ENCODE results near the gene VTA1. TPM values are rescaled to one million over a fixed set of nuclear protein-coding genes. Genes with fewer than 3 reads are reported as not detected.

VTA1 gene
- polyA plus RNA-seq, 1 donor (not counting 4 experiments of a cell fraction or from before 2014, with no cell fraction given) = 97.4 TPM

DNA sequence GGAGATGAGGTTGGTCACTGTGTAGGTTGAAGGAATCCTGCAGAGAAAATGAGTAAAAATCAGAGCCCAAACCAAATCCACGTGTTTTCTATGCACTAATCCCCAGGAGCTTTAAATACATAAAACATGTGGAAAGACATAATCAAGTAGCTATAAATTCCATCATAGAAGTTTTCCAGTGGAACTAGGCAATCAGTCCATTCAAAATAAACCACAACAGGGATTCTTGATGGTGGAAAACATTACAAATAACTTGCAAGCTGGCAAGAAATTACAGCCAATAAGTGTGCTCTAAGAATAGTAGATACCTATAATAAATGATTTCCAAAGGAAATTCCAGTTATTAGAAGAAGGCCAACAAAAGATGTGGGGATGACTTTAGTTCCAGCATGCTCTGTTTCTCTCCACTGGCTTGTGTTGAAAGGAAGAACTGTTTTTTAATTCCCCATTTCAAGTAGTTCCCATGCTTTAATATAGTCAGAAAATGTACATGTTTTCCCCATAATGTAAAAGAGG, 104.9 kb downstream of the VTA1 start:
- H3K9me1 ChIP-seq (ENCODE audit: control insufficient read depth, extremely low read depth, insufficient read depth, low read length) = no peaks in the 10 kb centered on the region
- DNase-seq (ENCODE audit: low read depth, low spot score) (no peak), FAIRE-seq (no peak)
- no peaks in the 10 kb centered on the region for H3K27me3 ChIP-seq (ENCODE audit: control insufficient read depth, extremely low read depth, insufficient read depth, low read length)
- H3K36me3 ChIP-seq (ENCODE audit: control insufficient read depth in 2 of 2, extremely low read depth in 1 of 2, insufficient read depth in 2 of 2, low read length in 2 of 2) = no peaks in the 10 kb centered on the region
- no peaks in the 10 kb centered on the region for H3K9me3 ChIP-seq (ENCODE audit: control insufficient read depth, low read depth, low read length)
- H2AFZ ChIP-seq (ENCODE audit: control insufficient read depth, low read length) = no peak overlapping the region
- no peaks in the 10 kb centered on the region for H4K20me1 ChIP-seq (ENCODE audit: control insufficient read depth, extremely low read depth, insufficient read depth, low read length)
- dilution Hi-C loops (cut with MboI; ENCODE audit: extremely low pct_ligation_motif_present, low sequenced_read_pairs) = no loop called here
- no peaks in the 10 kb centered on the region for H3K79me2 ChIP-seq (ENCODE audit: control insufficient read depth, insufficient read depth, low read length)
- TF ChIP-seq EZH2 (IDR thresholded peaks at IDR 0.05; ENCODE audit: low read length) = no peak
- TF ChIP-seq, protein P1, sequence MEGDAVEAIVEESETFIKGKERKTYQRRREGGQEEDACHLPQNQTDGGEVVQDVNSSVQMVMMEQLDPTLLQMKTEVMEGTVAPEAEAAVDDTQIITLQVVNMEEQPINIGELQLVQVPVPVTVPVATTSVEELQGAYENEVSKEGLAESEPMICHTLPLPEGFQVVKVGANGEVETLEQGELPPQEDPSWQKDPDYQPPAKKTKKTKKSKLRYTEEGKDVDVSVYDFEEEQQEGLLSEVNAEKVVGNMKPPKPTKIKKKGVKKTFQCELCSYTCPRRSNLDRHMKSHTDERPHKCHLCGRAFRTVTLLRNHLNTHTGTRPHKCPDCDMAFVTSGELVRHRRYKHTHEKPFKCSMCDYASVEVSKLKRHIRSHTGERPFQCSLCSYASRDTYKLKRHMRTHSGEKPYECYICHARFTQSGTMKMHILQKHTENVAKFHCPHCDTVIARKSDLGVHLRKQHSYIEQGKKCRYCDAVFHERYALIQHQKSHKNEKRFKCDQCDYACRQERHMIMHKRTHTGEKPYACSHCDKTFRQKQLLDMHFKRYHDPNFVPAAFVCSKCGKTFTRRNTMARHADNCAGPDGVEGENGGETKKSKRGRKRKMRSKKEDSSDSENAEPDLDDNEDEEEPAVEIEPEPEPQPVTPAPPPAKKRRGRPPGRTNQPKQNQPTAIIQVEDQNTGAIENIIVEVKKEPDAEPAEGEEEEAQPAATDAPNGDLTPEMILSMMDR (optimal IDR thresholded peaks at IDR 0.05 in 1 of 3, IDR thresholded peaks at IDR 0.05 in 1 of 3, conservative IDR thresholded peaks at IDR 0.05 in 1 of 3; ENCODE audit: extremely low read depth in 1 of 3, insufficient read depth in 2 of 3, low read length in 3 of 3) = no peak
- H3K4me3 ChIP-seq (ENCODE audit: control insufficient read depth in 2 of 3, extremely low read depth in 1 of 3, insufficient read depth in 2 of 3, low read depth in 1 of 3, low read length in 3 of 3) = no peak overlapping the region
- H3K4me1 ChIP-seq (ENCODE audit: control insufficient read depth, extremely low read depth, insufficient read depth, low read length) = no peaks in the 10 kb centered on the region
- H3K9ac ChIP-seq (ENCODE audit: control insufficient read depth, extremely low read depth, insufficient read depth, low read length) = no peak overlapping the region
- no peak overlapping the region for H3K27ac ChIP-seq (ENCODE audit: control insufficient read depth, insufficient read depth, low read length)
- H3K4me2 ChIP-seq (ENCODE audit: control insufficient read depth, extremely low read depth, insufficient read depth, low read depth, low read length) = no peak overlapping the region

DNA sequence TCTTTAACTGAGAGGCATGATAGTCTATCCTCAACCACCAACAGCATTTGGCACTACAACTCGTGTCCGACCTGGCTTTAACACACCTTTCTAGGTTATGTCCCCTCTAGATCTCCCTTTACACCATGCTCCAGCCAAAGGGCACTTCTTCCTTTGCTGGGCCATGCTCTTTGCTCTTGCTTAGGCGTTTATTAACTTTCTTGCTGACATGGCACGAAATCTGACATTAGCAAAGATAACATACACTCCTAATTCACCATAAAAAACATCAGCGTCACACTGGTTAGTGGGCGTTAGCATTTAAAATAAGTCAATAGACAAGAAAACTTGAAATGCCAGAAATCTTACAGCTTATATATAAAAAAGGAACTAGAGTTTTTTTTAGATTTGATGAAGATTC, 107.5 kb downstream of the VTA1 start:
- H3K79me2 ChIP-seq (ENCODE audit: control insufficient read depth, insufficient read depth, low read length) = no peaks in the 10 kb centered on the region
- no peaks in the 10 kb centered on the region for H4K20me1 ChIP-seq (ENCODE audit: control insufficient read depth, extremely low read depth, insufficient read depth, low read length)
- dilution Hi-C loops (cut with MboI; ENCODE audit: extremely low pct_ligation_motif_present, low sequenced_read_pairs) = no loop called here
- no peaks in the 10 kb centered on the region for H3K9me3 ChIP-seq (ENCODE audit: control insufficient read depth, low read depth, low read length)
- H3K36me3 ChIP-seq (ENCODE audit: control insufficient read depth in 2 of 2, extremely low read depth in 1 of 2, insufficient read depth in 2 of 2, low read length in 2 of 2) = no peaks in the 10 kb centered on the region
- H3K9me1 ChIP-seq (ENCODE audit: control insufficient read depth, extremely low read depth, insufficient read depth, low read length) = no peaks in the 10 kb centered on the region
- FAIRE-seq = no peak
- H3K4me2 ChIP-seq (ENCODE audit: control insufficient read depth, extremely low read depth, insufficient read depth, low read depth, low read length) = no peak overlapping the region
- H3K27ac ChIP-seq (ENCODE audit: control insufficient read depth, insufficient read depth, low read length) = no peak overlapping the region
- no peak for TF ChIP-seq EZH2 (IDR thresholded peaks at IDR 0.05; ENCODE audit: low read length)
- TF ChIP-seq, protein P1 (optimal IDR thresholded peaks at IDR 0.05 in 1 of 3, IDR thresholded peaks at IDR 0.05 in 1 of 3, conservative IDR thresholded peaks at IDR 0.05 in 1 of 3; ENCODE audit: extremely low read depth in 1 of 3, insufficient read depth in 2 of 3, low read length in 3 of 3) = no peak
- H3K4me1 ChIP-seq (ENCODE audit: control insufficient read depth, extremely low read depth, insufficient read depth, low read length) = no peaks in the 10 kb centered on the region
- no peak overlapping the region for H2AFZ ChIP-seq (ENCODE audit: control insufficient read depth, low read length)
- no peaks in the 10 kb centered on the region for H3K27me3 ChIP-seq (ENCODE audit: control insufficient read depth, extremely low read depth, insufficient read depth, low read length)
- H3K4me3 ChIP-seq (ENCODE audit: control insufficient read depth in 2 of 3, extremely low read depth in 1 of 3, insufficient read depth in 2 of 3, low read depth in 1 of 3, low read length in 3 of 3) = no peak overlapping the region
- no peak for DNase-seq (ENCODE audit: low read depth, low spot score)
- H3K9ac ChIP-seq (ENCODE audit: control insufficient read depth, extremely low read depth, insufficient read depth, low read length) = no peak overlapping the region
